NCI-H1436 (cell line): ENCODE measurements around the gene HSF2BP.
A peak's percentile ranks its signal among the peaks of the same experiment; 100 is the strongest.
"Not testable (repeated sequence)": the region's sequence is repeated elsewhere in the genome, so short reads cannot be mapped to it uniquely, and the experiment has no call there.

Experiments
- DNase-seq: peaks from one replicate; lab custom pipeline; 2025; lab: John Stamatoyannopoulos, UW

HSF2BP gene

GRCh38 chr21:43651926-43652325 lies 7.4 kb downstream of the HSF2BP start:
- DNase-seq: not testable (repeated sequence)

- no peak for DNase-seq
These were observed 11.1 kb downstream of the HSF2BP start for GRCh38 chr21:43648171-43648570.

DNA sequence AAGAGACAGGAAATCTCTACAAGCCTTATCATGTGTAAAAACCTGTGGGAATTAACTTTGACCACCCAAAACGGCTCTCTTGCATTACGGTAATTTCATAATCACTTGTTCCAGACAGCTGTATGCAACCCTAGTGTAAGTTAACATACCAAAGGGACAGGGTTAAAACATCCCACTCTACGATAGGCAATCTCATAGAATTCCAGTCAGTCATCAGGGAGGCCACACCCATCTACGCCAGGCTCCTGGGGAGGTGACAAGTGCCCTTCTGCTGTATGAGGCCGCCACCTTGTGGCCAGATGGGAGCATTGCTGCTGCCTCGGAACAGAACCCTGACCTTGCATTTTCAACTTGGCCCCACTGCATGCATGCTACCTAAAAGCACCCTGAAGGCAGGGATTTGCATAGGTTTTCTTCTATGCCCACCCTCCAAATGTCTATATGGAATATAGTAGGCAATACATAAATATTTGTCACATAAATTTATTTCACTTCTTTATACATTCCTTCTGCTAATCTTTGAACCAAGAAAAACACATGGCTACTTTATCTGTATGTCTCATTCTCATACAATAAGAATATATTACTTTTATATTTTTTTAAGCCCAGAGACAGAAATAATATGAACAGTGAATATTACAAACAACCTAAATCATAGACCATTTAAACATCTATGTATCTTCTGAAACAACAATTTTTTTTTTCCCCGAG lies 12.6 kb downstream of the HSF2BP start:
- peak; percentile 88 for DNase-seq

- DNase-seq: no peak
These were observed 13.3 kb downstream of the HSF2BP start for GRCh38 chr21:43645976-43646375.

GRCh38 chr21:43645136-43645891 lies 14.0 kb downstream of the HSF2BP start:
- DNase-seq: peak; percentile 45

GRCh38 chr21:43644609-43645008 lies 14.7 kb downstream of the HSF2BP start:
- DNase-seq: no peak

DNA sequence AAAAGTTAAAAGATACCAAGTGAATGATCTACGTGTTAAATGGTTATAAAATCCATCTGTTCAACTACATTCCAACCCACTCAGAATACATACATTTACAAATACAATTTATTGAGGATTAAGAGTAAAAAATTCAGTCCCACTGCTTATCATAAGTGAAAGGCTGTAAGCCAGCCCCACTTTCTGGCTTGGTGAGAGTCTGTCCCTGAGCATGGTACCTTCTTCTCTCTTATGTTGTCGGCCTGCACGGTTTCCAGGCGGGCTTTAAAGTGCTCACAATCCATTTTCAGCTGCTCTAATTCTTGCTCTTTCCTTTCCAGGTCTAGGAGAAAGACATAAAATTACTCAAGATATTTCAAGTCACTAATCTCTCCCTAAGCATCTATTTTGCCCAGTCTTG lies 15.2 kb downstream of the HSF2BP start:
- no peak for DNase-seq

DNA sequence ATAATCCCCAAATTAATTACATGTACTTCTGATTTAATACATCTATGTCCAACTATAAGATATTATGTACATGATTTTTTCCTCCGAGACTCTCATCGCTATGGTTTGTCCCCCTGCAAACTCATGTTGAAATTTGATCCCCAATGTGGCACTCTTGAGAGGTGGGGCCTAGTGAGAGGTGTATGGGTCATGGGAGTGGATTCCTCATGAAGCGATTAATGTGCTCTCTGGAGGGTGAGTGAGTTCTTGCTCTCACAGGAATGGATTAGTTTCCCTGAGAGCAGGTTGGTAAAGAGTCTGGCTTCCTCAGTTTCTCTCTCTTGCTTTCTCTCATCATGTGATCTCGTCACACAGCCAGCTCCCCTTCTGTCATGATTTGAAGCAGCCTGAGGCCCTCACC lies 16.1 kb downstream of the HSF2BP start:
- no peak for DNase-seq

GRCh38 chr21:43640400-43640799 lies 18.9 kb downstream of the HSF2BP start:
- DNase-seq: no peak

DNA sequence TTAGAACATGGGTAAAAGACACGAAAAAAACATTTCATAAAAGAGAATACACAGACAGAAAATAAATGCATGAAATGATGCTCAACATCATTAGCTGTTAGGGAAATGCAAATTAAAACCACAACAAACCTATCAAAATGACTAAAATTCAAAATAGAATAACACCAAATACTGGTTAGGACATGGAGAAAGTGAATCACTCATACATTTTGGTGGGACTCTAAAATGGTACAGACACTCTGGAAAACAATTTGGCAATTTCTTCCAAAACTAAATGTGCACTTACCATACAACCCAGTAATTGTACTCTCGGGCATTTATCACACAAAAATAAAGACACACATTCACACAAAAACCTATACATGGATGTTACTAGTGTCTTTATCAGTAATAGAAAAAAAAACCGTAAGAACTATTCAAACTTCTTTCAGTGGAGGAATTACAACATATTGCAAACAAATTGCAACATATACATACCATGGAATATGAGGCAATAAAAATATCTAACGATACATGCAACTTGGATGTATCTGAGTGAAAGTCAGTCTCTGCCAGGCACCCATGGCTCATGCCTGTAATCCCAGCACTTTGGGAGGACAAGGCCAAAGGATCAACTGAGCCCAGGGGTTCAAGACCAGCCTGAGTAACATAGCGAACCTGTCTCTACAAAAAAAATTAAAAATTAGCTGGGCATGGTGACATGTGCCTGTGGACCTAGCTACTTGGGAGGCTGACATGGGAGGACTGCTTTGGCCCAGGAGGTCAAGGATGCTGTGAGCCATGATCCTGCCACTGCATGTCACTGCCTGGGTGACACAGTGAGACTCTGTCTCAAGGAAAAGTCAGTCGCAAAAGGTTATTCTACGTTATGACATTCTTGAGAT lies 19.6 kb downstream of the HSF2BP start:
- DNase-seq: no peak

DNA sequence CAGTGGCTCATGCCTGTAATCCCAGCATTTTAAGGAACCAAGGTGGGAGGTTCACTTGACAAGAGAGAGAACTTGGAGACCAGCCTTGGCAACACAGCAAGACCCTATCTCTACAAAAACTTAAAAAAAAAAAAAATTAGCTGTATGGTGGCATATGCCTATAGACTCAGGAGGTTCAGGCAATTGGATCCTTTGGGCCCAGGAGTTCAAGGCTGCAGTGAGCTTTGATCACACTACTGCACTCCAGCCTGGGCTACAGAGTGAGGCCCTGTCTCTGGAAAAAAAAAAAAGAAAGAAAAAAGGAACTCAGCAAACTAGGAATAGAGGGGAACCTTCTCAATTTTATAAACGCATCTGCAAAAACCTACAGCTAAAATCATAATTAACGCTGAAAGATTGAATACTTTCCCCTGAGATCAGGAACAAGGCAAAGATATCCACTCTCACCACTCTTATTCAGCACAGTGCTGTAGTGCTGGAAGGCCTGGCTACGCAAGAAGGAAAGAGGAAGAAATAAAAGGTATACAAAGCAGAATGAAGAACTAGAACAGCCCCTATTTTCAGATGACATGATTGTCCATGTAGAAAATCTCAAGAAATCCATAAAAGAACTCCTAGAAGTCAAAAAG lies 21.6 kb downstream of the HSF2BP start:
- no peak for DNase-seq

- DNase-seq: no peak
These were observed 23.9 kb downstream of the HSF2BP start for GRCh38 chr21:43635436-43635835.

- DNase-seq: no peak
These were observed 24.7 kb downstream of the HSF2BP start for GRCh38 chr21:43634618-43635017.

DNA sequence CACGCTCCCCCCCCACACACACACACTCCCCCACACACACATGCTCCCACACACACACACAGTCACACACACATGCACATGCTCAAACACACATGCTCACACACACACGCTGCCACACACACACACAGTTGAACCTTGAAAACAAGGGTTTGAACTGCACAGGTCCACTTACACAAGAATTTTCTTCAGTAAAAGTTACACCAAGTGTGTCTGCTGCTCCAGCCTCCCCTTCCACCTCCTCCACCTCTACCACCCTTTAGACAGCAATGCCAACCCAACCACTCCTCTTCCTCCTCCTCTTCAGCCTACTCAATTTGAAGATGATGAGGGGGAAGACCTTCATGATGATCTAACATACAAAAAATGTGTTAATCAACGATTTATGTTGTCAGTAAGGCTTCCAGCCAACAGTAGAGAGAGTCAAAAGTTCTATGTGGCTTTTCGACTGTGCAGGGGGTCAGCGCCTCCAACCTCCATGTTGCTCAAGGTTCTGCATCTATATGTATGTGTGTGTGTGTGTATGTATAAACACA lies 26.8 kb downstream of the HSF2BP start:
- no peak for DNase-seq

- DNase-seq: no peak
These were observed 27.7 kb downstream of the HSF2BP start for GRCh38 chr21:43631411-43632107.

- DNase-seq: no peak
These were observed 31.8 kb downstream of the HSF2BP start for GRCh38 chr21:43627527-43627926.

GRCh38 chr21:43626390-43626789 lies 32.9 kb downstream of the HSF2BP start:
- no peak for DNase-seq

- DNase-seq: no peak
These were observed 34.9 kb downstream of the HSF2BP start for GRCh38 chr21:43624339-43624738.

GRCh38 chr21:43623588-43623987 lies 35.7 kb downstream of the HSF2BP start:
- DNase-seq: no peak

DNA sequence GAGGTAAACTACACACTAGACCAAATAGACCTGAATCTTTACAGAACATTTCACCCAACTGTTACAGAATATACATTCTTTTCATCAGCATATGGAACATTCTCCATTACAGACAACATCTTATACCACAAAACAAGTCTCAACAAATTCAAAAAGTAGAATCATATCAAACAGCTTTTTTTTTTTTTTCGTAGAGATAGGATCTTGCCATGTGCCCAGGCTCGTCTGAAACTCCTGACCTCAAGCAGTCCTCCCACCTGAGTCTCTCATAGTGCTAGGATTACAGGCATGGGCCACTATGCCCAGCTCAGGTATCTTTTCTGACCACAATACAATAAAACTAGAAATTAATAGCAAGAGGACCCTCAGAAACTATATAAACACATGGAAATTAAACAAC lies 36.5 kb downstream of the HSF2BP start:
- DNase-seq: no peak

- no peak for DNase-seq
These were observed 39.4 kb downstream of the HSF2BP start for GRCh38 chr21:43619856-43620255.
